A673 (cell line): ENCODE data around the gene PLB1.

Experiments used
- CTCF ChIP-seq: fragments of 300-800, 200-600 bp; sonication (generic); conservative IDR thresholded peaks from 2 replicates; pipeline ENCODE4 v1.5.1; 2017; ENCODE audit warnings: low read depth, mild to moderate bottlenecking, antibody characterized with exemption, low read length, moderate library complexity, mixed read lengths
- EZH2 ChIP-seq: fragments of 200-600 bp; sonication (generic); IDR thresholded peaks from 2 replicates; pipeline ENCODE4 v1.6.1; 2017; ENCODE audit warnings: borderline replicate concordance, low read depth, mild to moderate bottlenecking, mixed read lengths, antibody characterized with exemption, low read length; ENCODE audit not compliant: poor library complexity, severe bottlenecking

GRCh38 chr2:28525481-28525880, 29.6 kb downstream of the PLB1 start:
- TF ChIP-seq CTCF, result no peak
- no peak for TF ChIP-seq EZH2
